SU-DHL-6 (cell line): ENCODE data around the gene USP10.

ENCODE experiments used
- H2AFZ ChIP-seq: fragments of 200-600 bp; sonication (generic); 2 replicates; pipeline ENCODE4 v1.6.1; 2014; ENCODE audit warnings: low read depth, mild to moderate bottlenecking, moderate library complexity, mixed read lengths, antibody characterized with exemption, low read length; ENCODE audit not compliant: severe bottlenecking
- H3F3A ChIP-seq: fragments of 200-600 bp; shearing (Covaris generic); 2 replicates; pipeline ENCODE4 v1.6.0; 2016; ENCODE audit warnings: antibody characterized with exemption, mild to moderate bottlenecking; ENCODE audit not compliant: insufficient read depth
- H3K27ac ChIP-seq: fragments of 200-600 bp; sonication (generic); 2 replicates; pipeline ENCODE4 v1.5.1; 2016; ENCODE audit warnings: low read depth, mild to moderate bottlenecking, low read length, moderate library complexity, mixed read lengths
- H3K27me3 ChIP-seq: fragments of 200-600 bp; sonication (generic), shearing (Covaris generic); 2 replicates; pipeline ENCODE4 v1.6.0; 2014; ENCODE audit warnings: mild to moderate bottlenecking, low read length
- H3K36me3 ChIP-seq: fragments of 200-600 bp; sonication (generic); 2 replicates; pipeline ENCODE4 v1.6.1; 2014; ENCODE audit warnings: mild to moderate bottlenecking, low read length, mixed read lengths
- H3K4me2 ChIP-seq: fragments of 300-600, 200-600 bp; shearing (Covaris generic), sonication (generic); 2 replicates; pipeline ENCODE4 v1.6.0; 2014; ENCODE audit warnings: low read length, low read depth, mild to moderate bottlenecking; ENCODE audit not compliant: poor library complexity, severe bottlenecking
- H3K4me3 ChIP-seq: fragments of 200-600 bp; sonication (generic); 2 replicates; pipeline ENCODE4 v1.5.1; 2014; ENCODE audit warnings: antibody characterized with exemption, low read length, mild to moderate bottlenecking, mixed read lengths; ENCODE audit not compliant: insufficient read depth, poor library complexity, severe bottlenecking
- H3K79me2 ChIP-seq: fragments of 200-600 bp; sonication (generic); 2 replicates; pipeline ENCODE4 v1.6.1; 2014; ENCODE audit warnings: mild to moderate bottlenecking, low read length, moderate library complexity; ENCODE audit not compliant: insufficient read depth
- H3K9ac ChIP-seq: fragments of 200-600 bp; sonication (generic); 2 replicates; pipeline ENCODE4 v1.7.0; 2014; ENCODE audit warnings: mild to moderate bottlenecking, low read length
- H3K9me2 ChIP-seq: fragments of 200-600 bp; sonication (generic); replicated peaks from 2 replicates; pipeline ENCODE4 v1.6.1; 2014; ENCODE audit warnings: low read length; ENCODE audit not compliant: insufficient read depth
- H3K9me3 ChIP-seq: fragments of 200-600 bp; sonication (generic); 2 replicates; pipeline ENCODE4 v1.6.1; 2014; ENCODE audit warnings: low read length, mixed read lengths; ENCODE audit not compliant: insufficient read depth
- H4K20me1 ChIP-seq: fragments of 200-600 bp; sonication (generic); 2 replicates; pipeline ENCODE4 v1.6.1; 2014; ENCODE audit warnings: low read depth, mild to moderate bottlenecking, antibody characterized with exemption, low read length, moderate library complexity, mixed read lengths
- CTCF ChIP-seq: fragments of 200-600 bp; sonication (generic); IDR thresholded peaks from one replicate; pipeline ENCODE4 v1.5.1; 2017; ENCODE audit warnings: antibody characterized with exemption, mild to moderate bottlenecking, low read length, moderate library complexity; ENCODE audit not compliant: insufficient read depth, poor library complexity, severe bottlenecking
- EZH2phosphoT487 ChIP-seq: fragments of 200-600 bp; sonication (generic), shearing (Covaris generic); conservative IDR thresholded peaks from 2 replicates; pipeline ENCODE4 v1.6.1; 2018; ENCODE audit warnings: mild to moderate bottlenecking, antibody characterized with exemption, low read length, moderate library complexity, mixed read lengths

USP10 gene

DNA sequence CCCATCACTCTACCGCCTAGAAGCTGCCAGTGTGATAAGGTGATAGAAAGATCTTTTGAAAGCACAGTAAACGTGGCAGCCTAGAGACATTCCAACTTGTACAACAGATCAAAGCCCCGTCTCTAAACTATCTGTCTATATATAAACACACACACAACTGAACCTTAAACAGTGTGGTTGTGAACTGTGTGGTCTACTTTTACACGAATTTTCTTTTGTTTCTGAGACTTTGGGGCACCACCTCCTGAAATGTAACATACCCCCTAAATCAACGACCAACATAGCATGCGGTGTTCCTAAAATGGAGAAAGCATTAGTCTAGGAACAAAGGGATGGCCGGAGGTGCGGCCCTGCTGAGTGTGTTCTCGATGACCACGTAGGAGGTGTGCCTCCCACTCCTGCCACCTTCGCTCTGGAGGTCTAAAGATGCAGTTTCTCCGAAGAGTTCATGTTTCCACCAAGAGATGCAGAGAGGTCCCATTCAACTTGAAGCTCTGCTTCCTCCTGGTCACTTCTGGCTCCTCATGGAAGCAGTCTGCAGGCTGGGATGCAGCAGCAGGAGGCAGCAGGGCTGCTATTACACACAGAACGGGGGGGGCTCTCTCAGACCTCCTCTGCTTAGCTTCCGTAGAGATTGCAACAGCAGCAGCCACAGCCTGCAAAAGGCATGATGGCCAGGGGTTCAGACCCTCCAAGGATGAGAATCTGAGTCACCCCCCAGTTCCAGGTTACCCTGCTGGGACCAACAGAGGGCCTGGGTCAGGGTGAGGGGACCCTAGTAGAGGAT lies 22.6 kb upstream of the USP10 start:
- Histone ChIP-seq H2AFZ (no peak overlapping the region), H3K9ac (no peak overlapping the region), H3K27me3 (no peaks in the 10 kb centered on the region), H4K20me1 (no peaks in the 10 kb centered on the region), H3K4me2 (no peak overlapping the region), H3K9me2 (no peaks in the 10 kb centered on the region), H3K27ac (no peak overlapping the region), H3K4me3 (no peak overlapping the region), H3F3A (no peaks in the 10 kb centered on the region), H3K79me2 (no peaks in the 10 kb centered on the region), H3K9me3 (no peaks in the 10 kb centered on the region), H3K36me3 (no peaks in the 10 kb centered on the region)
- TF ChIP-seq EZH2phosphoT487 (no peak), CTCF (no peak)

- H4K20me1 ChIP-seq: no peaks in the 10 kb centered on the region
- H3F3A ChIP-seq: no peaks in the 10 kb centered on the region
- no peak overlapping the region for H3K4me3 ChIP-seq
- no peaks in the 10 kb centered on the region for H3K79me2 ChIP-seq
- H3K36me3 ChIP-seq: no peaks in the 10 kb centered on the region
- no peaks in the 10 kb centered on the region for H3K9me3 ChIP-seq
- H3K9ac ChIP-seq: no peak overlapping the region
- H3K27me3 ChIP-seq: no peaks in the 10 kb centered on the region
- no peak overlapping the region for H2AFZ ChIP-seq
- no peaks in the 10 kb centered on the region for H3K9me2 ChIP-seq
- no peak overlapping the region for H3K27ac ChIP-seq
- no peak for TF ChIP-seq EZH2phosphoT487
- no peak for TF ChIP-seq CTCF
- H3K4me2 ChIP-seq: no peak overlapping the region
Observed at GRCh38 chr16:84677849-84678248, 22.0 kb upstream of the USP10 start.

DNA sequence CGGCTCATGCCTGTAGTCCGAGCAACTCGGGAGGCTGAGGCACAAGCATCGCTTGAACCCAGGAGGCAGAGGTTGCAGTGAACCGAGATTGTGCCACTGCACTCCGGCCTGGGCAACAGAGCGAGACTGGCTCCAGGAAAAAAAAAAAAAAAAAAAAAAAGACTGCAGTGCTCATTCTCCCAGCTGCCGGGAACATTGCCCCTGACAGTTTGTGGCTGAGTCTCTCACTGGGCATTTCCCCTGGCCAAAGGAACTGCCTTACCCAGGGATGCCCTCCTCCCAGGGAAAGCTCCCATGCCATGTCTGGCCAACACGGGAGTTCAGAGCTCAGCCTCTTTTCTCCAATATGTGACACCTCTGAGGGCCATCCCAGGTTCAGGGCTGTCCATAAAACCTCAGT lies 21.3 kb upstream of the USP10 start:
- Histone ChIP-seq H3K9ac (no peak overlapping the region), H3K9me2 (no peaks in the 10 kb centered on the region), H4K20me1 (no peaks in the 10 kb centered on the region), H3F3A (no peaks in the 10 kb centered on the region), H3K4me3 (no peak overlapping the region), H3K4me2 (no peak overlapping the region), H3K79me2 (no peaks in the 10 kb centered on the region), H3K27me3 (no peaks in the 10 kb centered on the region), H3K9me3 (no peaks in the 10 kb centered on the region), H2AFZ (no peak overlapping the region), H3K36me3 (no peaks in the 10 kb centered on the region), H3K27ac (no peak overlapping the region)
- TF ChIP-seq CTCF (no peak), EZH2phosphoT487 (no peak)
